Measurements from ENCODE around the gene TAGAP.
"Not testable (repeated sequence)": the region's sequence is repeated elsewhere in the genome, so short reads cannot be mapped to it uniquely, and the experiment has no call there.

TAGAP gene

GRCh38 chr6:159041181-159041580 is 3.6 kb downstream of the TAGAP start:
- no peak for DNase-seq (ENCODE audit: low read depth)
- in situ Hi-C loops (cut with HindIII; ENCODE audit: low sequenced_read_pairs): no loop called here
- TF ChIP-seq CTCF (IDR thresholded peaks at IDR 0.05; ENCODE audit: low read depth, low read length, missing control alignments): no peak
- H3K4me3 ChIP-seq (ENCODE audit: low read depth, low read length): no peak overlapping the region

DNA sequence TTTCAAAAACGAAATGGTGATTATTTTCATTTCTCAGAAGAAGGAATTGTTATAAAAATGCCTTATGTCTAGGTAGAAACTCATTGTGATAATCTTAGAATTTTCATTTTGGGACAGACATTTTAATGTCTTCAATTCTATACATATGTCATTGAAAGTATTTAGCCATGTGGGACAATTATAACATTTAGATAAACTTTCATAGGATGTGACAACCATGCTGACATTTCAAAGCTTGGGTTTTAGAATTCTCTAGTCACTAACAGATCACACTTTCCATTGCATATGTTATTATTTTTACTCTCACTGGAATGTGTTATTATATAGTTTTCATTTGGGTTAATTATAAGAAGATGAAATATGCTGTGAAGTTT is 4.9 kb downstream of the TAGAP start:
- no peak for DNase-seq (ENCODE audit: low read depth)
- H3K4me3 ChIP-seq (ENCODE audit: low read depth, low read length): no peak overlapping the region
- no peak for TF ChIP-seq CTCF (IDR thresholded peaks at IDR 0.05; ENCODE audit: low read depth, low read length, missing control alignments)
- in situ Hi-C loops (cut with HindIII; ENCODE audit: low sequenced_read_pairs): no loop called here

DNA sequence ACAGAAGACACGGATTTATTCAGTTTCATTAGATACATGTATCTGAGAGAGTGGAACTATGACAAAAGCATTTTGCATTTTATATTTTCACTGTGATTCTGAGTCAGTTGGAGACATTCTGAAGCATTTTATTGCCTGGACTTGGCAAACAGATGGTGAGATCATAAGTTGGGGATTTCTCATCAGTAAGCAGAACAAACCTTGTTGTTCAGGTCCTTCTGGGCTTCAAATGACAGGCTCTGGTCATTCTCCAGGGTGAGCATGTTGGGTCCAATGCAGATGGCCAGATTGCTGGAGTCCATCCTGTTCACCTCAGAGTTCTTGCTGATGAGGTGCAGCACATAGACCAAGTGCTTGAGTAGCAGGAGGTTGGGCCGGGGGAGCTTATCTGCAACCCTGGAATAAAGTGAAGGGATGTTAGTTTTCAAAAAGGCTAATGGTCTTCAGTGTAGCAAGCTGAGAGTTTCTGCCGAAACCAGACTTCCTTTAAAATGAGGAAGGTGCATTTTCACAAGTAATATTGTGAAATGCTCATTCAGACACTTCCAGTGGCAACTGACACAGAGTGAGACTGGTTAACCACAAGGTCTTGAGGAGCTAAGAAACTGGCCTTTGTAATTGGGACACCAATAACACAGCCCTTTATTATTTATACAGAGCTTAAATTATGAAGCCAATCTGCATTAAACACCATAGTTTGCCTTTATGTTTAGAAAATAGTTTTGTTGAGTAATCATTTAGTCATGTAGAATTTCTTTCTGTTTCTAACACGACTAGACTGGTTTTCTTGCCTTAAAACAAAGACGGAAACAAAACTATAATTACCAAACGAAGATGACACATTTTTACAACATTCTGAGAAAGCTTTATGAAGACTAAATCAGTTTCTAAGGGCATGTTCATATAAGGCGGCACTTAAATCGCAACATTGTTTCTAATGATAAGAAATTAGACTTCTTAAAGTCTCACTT is 5.6 kb downstream of the TAGAP start:
- TF ChIP-seq CTCF (IDR thresholded peaks at IDR 0.05; ENCODE audit: low read depth, low read length, missing control alignments): no peak
- DNase-seq (ENCODE audit: low read depth): no peak
- in situ Hi-C loops (cut with HindIII; ENCODE audit: low sequenced_read_pairs): no loop called here
- no peak overlapping the region for H3K4me3 ChIP-seq (ENCODE audit: low read depth, low read length)

- in situ Hi-C loops (cut with HindIII; ENCODE audit: low sequenced_read_pairs); H3K4me3 ChIP-seq (ENCODE audit: low read depth, low read length); DNase-seq (ENCODE audit: low read depth): not testable (repeated sequence)
Observed at GRCh38 chr6:159038318-159038717, 6.5 kb downstream of the TAGAP start.

GRCh38 chr6:159037756-159038290 is 7.0 kb downstream of the TAGAP start:
- H3K4me3 ChIP-seq (ENCODE audit: low read depth, low read length): no peak overlapping the region
- DNase-seq (ENCODE audit: low read depth): no peak
- no peak for TF ChIP-seq CTCF (IDR thresholded peaks at IDR 0.05; ENCODE audit: low read depth, low read length, missing control alignments)
- in situ Hi-C loops (cut with HindIII; ENCODE audit: low sequenced_read_pairs): no loop called here

DNA sequence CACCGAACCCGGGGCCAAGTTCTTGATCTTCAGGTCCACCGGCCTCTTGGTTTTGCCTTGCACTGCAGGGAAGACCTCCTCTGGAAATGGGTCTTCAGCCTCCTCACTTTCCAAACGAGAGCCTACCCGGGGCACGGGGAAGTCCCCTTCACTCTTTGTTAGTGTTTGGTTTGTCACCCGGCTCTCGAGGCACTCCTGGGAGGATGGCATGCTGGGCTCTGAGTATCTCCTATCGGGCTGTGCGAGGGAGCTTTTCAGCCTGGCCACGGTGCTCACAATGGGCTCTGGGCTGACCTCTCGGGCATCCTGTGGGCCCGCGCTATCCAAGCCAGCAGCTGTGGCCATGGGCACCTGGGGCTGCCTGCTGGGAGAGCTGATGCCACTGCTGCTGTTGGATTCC is 8.1 kb downstream of the TAGAP start:
- no peak for DNase-seq (ENCODE audit: low read depth)
- no peak overlapping the region for H3K4me3 ChIP-seq (ENCODE audit: low read depth, low read length)
- TF ChIP-seq CTCF (IDR thresholded peaks at IDR 0.05; ENCODE audit: low read depth, low read length, missing control alignments): no peak
- in situ Hi-C loops (cut with HindIII; ENCODE audit: low sequenced_read_pairs): no loop called here

DNA sequence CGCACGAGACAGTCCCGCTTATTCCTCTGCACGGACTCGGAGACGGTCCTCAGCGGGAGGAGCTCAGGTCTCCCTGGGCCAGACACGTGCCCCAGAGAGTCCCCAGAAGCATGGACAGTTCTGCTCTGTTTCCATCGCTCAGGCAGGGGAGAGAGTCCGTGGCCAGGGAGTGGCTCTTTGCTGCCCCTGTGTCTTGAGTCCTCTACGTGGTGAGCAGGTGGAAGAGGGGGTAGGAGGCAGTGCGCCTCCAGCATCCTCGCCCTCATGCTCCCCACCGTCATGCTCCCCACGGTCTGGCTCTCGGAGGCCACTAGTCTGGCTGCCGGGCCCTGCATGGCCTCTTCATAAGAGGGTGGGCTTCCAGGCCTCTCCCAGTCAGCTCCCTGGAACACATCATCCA is 8.9 kb downstream of the TAGAP start:
- no peak overlapping the region for H3K4me3 ChIP-seq (ENCODE audit: low read depth, low read length)
- no peak for TF ChIP-seq CTCF (IDR thresholded peaks at IDR 0.05; ENCODE audit: low read depth, low read length, missing control alignments)
- in situ Hi-C loops (cut with HindIII; ENCODE audit: low sequenced_read_pairs): no loop called here
- no peak for DNase-seq (ENCODE audit: low read depth)
